Lower leg skin (tissue), 4 donors: ENCODE measurements around the gene TFG. TPM values are rescaled to one million over a fixed set of nuclear protein-coding genes. Genes with fewer than 3 reads are reported as not detected.

Source experiments
- DNase-seq, 2 donors: peaks; one replicate each; pipeline ENCODE4 v3.0.0-alpha.2; 2019; ENCODE audit warnings: low spot score in 2 of 2
- H3K4me3 ChIP-seq: fragments of 200-600 bp; sonication (generic); 2 replicates; pipeline ENCODE4 v1.5.1; 2017; ENCODE audit warnings: mild to moderate bottlenecking, low read depth; ENCODE audit not compliant: poor library complexity, severe bottlenecking
- CTCF ChIP-seq, 3 donors: fragments of 450-650 bp; IDR thresholded peaks; one replicate each; pipeline ENCODE4 v1.5.1; 2016; ENCODE audit warnings: antibody characterized with exemption in 3 of 3, mild to moderate bottlenecking in 3 of 3, moderate library complexity in 2 of 3
- POLR2A ChIP-seq, 2 donors: fragments of 450-650 bp; IDR thresholded peaks; one replicate each; pipeline ENCODE4 v1.6.1; 2016 to 2017; ENCODE audit warnings: antibody characterized with exemption in 2 of 2, mild to moderate bottlenecking in 1 of 2, moderate library complexity in 1 of 2
- WGBS, 2 donors: methylation state at CpG; one replicate each; pipeline ENCODE4 v1.1.5; 2018; 5-methylcytosine and 5-hydroxymethylcytosine counted together
- intact Hi-C: fragments of 100-400 bp; cut with DNase I; formaldehyde crosslinking; loops from one replicate; pipeline ENCODE4 v1.15.0; 2023; ENCODE audit warnings: low total_unique reads
- total RNA-seq, 4 donors: library from RNA; depleted of rRNA; stranded (reverse); fragments of >200 nt; gene quantifications; one replicate each; pipeline ENCODE4 v1.1.0, GENCODE V29; 2016

Gene TFG
- total RNA-seq, 4 donors from 2014 or later = 61.0 to 67.9 (median 66.9) TPM

GRCh38 chr3:100681496-100681895 is 27.8 kb upstream of the TFG start:
- no peak for DNase-seq
- WGBS, 2 donors = 94 to 100% methylated on average over 1 of the region's 1 CpG

GRCh38 chr3:100682056-100682853 is 27.0 kb upstream of the TFG start:
- WGBS, 2 donors = 75 to 80% methylated on average over 31 to 34 of the region's 41 CpGs
- TF ChIP-seq POLR2A (IDR thresholded peaks at IDR 0.05) (no peak), CTCF (IDR thresholded peaks at IDR 0.05) (no peak)
- no peak overlapping the region for H3K4me3 ChIP-seq
- intact Hi-C loops = no loop called here
- no peak for DNase-seq

More at GRCh38 chr3:100681496-100681895, 27.8 kb upstream of the TFG start:
- intact Hi-C loops = no loop called here
- TF ChIP-seq POLR2A (IDR thresholded peaks at IDR 0.05) (no peak), CTCF (IDR thresholded peaks at IDR 0.05) (no peak)
- H3K4me3 ChIP-seq = no peak overlapping the region

GRCh38 chr3:100682854-100683760 is 26.2 kb upstream of the TFG start:
- no peak for DNase-seq
- WGBS, 2 donors = 68 to 78% methylated on average over 17 to 18 of the region's 18 CpGs

GRCh38 chr3:100693225-100693624 is 16.1 kb upstream of the TFG start:
- DNase-seq = no peak
- intact Hi-C loops = no loop called here
- TF ChIP-seq CTCF (IDR thresholded peaks at IDR 0.05) (no peak), POLR2A (IDR thresholded peaks at IDR 0.05) (no peak)

More at GRCh38 chr3:100682854-100683760, 26.2 kb upstream of the TFG start:
- TF ChIP-seq CTCF (IDR thresholded peaks at IDR 0.05) (no peak), POLR2A (IDR thresholded peaks at IDR 0.05) (no peak)
- H3K4me3 ChIP-seq = no peak overlapping the region
- intact Hi-C loops = no loop called here

GRCh38 chr3:100695696-100696095 is 13.6 kb upstream of the TFG start:
- no peak for TF ChIP-seq POLR2A (IDR thresholded peaks at IDR 0.05)
- TF ChIP-seq CTCF (IDR thresholded peaks at IDR 0.05) = no peak
- WGBS, 2 donors = 48 to 51% methylated on average over 2 of the region's 2 CpGs
- DNase-seq = no peak
- H3K4me3 ChIP-seq = no peak overlapping the region
- intact Hi-C loops = no loop called here

More at GRCh38 chr3:100693225-100693624, 16.1 kb upstream of the TFG start:
- no peak overlapping the region for H3K4me3 ChIP-seq
